Brain microvascular endothelial cell (primary cell): Measurements from ENCODE around the gene FRMPD2.

Source experiments
- DNase-seq: peaks from one replicate; pipeline ENCODE4 v3.0.0-alpha.2; 2020
- H3K27ac ChIP-seq: fragments of 250-450 bp; sonication (Bioruptor Pico); 2 replicates; pipeline ENCODE4 v1.5.1; 2020; ENCODE audit warnings: mild to moderate bottlenecking, moderate library complexity
- H3K27me3 ChIP-seq: fragments of 250-450 bp; sonication (Bioruptor Pico); replicated peaks from 2 replicates; pipeline ENCODE4 v1.5.1; 2020; ENCODE audit warnings: mild to moderate bottlenecking
- H3K36me3 ChIP-seq: fragments of 250-450 bp; sonication (Bioruptor Pico); replicated peaks from 2 replicates; pipeline ENCODE4 v1.5.1; 2020; ENCODE audit warnings: mild to moderate bottlenecking
- H3K4me3 ChIP-seq: 2 replicates; pipeline ENCODE4 v1.5.1; 2011; ENCODE audit warnings: low read depth, mild to moderate bottlenecking, control low read depth, low read length, moderate library complexity
- CTCF ChIP-seq: IDR thresholded peaks from 2 replicates; pipeline ENCODE4 v1.5.1; 2011; ENCODE audit warnings: low read depth, mild to moderate bottlenecking, moderate library complexity, low read length, control low read depth, inconsistent platforms; ENCODE audit errors: missing control alignments
- in situ Hi-C: cut with HindIII; loops from 2 replicates; pipeline ENCODE4 v1.10.0; 2017; ENCODE audit warnings: low sequenced_read_pairs, low pct_ligation_motif_present

Gene FRMPD2

GRCh38 chr10:48254750-48255512, 19.6 kb downstream of the FRMPD2 start:
- DNase-seq = no peak
- H3K4me3 ChIP-seq = no peak overlapping the region
- no peak overlapping the region for H3K27ac ChIP-seq
- in situ Hi-C loops = no loop called here
- no peaks in the 10 kb centered on the region for H3K36me3 ChIP-seq
- TF ChIP-seq CTCF = no peak
- H3K27me3 ChIP-seq = no peaks in the 10 kb centered on the region

- no peaks in the 10 kb centered on the region for H3K27me3 ChIP-seq
- peak; percentile 80 for DNase-seq
- in situ Hi-C loops = no loop called here
- H3K27ac ChIP-seq = no peak overlapping the region
- H3K4me3 ChIP-seq = no peak overlapping the region
- no peak for TF ChIP-seq CTCF
- no peaks in the 10 kb centered on the region for H3K36me3 ChIP-seq
Measured at GRCh38 chr10:48253970-48254657, 20.4 kb downstream of the FRMPD2 start.

GRCh38 chr10:48252354-48252650, 22.2 kb downstream of the FRMPD2 start:
- H3K4me3 ChIP-seq = no peak overlapping the region
- no peak for DNase-seq
- TF ChIP-seq CTCF = no peak
- H3K36me3 ChIP-seq = no peaks in the 10 kb centered on the region
- H3K27me3 ChIP-seq = no peaks in the 10 kb centered on the region
- H3K27ac ChIP-seq = no peak overlapping the region
- in situ Hi-C loops = no loop called here

GRCh38 chr10:48251525-48252353, 22.8 kb downstream of the FRMPD2 start:
- DNase-seq = no peak
- TF ChIP-seq CTCF = no peak
- no peaks in the 10 kb centered on the region for H3K36me3 ChIP-seq
- no peak overlapping the region for H3K4me3 ChIP-seq
- no peak overlapping the region for H3K27ac ChIP-seq
- H3K27me3 ChIP-seq = no peaks in the 10 kb centered on the region
- in situ Hi-C loops = no loop called here

GRCh38 chr10:48251152-48251524, 23.4 kb downstream of the FRMPD2 start:
- Histone ChIP-seq H3K27ac (no peak overlapping the region), H3K4me3 (no peak overlapping the region), H3K36me3 (no peaks in the 10 kb centered on the region), H3K27me3 (no peaks in the 10 kb centered on the region)
- no peak for TF ChIP-seq CTCF
- no peak for DNase-seq
- in situ Hi-C loops = no loop called here
